ENCODE results near the gene AP4M1. TPM values are rescaled to one million over a fixed set of nuclear protein-coding genes. Genes with fewer than 3 reads are reported as not detected.

Gene AP4M1
- total and polyA plus RNA-seq, 9 of the 15 experiments (the other 6 are each of a cell fraction or from before 2014, with no cell fraction given) = 1.3 to 30.9 (median 14.1) TPM

DNA sequence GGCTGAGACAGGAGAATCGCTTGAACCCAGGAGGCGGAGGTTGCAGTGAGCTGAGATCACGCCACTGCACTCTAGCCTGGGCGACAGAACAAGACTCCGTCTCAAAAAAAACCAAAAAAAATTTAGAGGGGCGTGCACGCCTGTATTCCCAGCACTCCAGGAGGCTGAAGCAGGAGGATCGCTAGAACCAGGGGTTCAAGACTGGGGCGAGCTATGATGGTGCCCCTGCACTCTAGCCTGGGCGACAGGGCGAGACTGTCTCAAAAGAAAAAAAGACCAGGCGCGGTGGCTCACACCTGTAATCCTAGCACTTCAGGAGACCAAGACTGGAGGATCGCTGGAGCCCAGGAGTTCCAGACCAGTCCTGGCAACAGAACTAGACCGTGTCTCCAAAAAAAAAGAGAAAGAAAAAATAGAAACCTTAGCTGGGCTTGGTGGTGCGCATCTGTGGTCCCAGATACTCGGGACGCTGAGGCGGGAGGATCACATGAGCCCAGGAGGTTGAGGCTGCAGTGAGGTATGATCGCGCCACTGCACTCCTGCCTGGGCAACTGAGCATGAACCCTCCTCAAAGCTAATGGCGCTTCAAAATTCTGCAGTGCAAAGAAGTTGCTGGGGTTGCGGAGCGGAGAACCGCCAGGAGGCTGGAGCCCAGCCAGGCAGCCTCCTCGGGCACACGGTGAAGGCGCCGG lies 24.9 kb downstream of the AP4M1 start (continued):
- TF ChIP-seq JUND (IDR thresholded peaks at IDR 0.05; ENCODE audit: borderline replicate concordance, low read depth, low read length) (no peak), JUND (tag; IDR thresholded peaks at IDR 0.05; ENCODE audit: borderline replicate concordance, low read depth, low read length) (0 out of 3 replicates have a peak, but pooled peaks have one; percentile 47), TEAD1 (CRISPR knock-in tag; IDR thresholded peaks at IDR 0.05) (peak in 1 of 2 experiments; percentile 73; a peak in 1 of 4 replicates), L3MBTL2 (IDR thresholded peaks at IDR 0.05) (peak; percentile 85), SMAD4 (CRISPR knock-in tag; conservative IDR thresholded peaks at IDR 0.05) (peak; percentile 79), SIN3A (IDR thresholded peaks at IDR 0.05; ENCODE audit: borderline replicate concordance in 2 of 2, control insufficient read depth in 1 of 2, low read depth in 2 of 2, low read length in 2 of 2) (peak in 1 of 2 experiments; percentile 27; a peak in 2 of 4 replicates), ZNF12 (CRISPR knock-in tag; IDR thresholded peaks at IDR 0.05) (0 out of 2 replicates have a peak, but pooled peaks have one; percentile 50), TFAM (CRISPR knock-in tag; conservative IDR thresholded peaks at IDR 0.05) (no peak), RAD51 (IDR thresholded peaks at IDR 0.05; ENCODE audit: borderline replicate concordance, low read depth) (0 out of 2 replicates have a peak, but pooled peaks have one; percentile 33)
- TF ChIP-seq, protein P1, sequence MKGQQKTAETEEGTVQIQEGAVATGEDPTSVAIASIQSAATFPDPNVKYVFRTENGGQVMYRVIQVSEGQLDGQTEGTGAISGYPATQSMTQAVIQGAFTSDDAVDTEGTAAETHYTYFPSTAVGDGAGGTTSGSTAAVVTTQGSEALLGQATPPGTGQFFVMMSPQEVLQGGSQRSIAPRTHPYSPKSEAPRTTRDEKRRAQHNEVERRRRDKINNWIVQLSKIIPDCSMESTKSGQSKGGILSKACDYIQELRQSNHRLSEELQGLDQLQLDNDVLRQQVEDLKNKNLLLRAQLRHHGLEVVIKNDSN (CRISPR knock-in tag; IDR thresholded peaks at IDR 0.05) = peak; percentile 55; the same call in 1 of the 2 replicates
- TF ChIP-seq, protein P2, sequence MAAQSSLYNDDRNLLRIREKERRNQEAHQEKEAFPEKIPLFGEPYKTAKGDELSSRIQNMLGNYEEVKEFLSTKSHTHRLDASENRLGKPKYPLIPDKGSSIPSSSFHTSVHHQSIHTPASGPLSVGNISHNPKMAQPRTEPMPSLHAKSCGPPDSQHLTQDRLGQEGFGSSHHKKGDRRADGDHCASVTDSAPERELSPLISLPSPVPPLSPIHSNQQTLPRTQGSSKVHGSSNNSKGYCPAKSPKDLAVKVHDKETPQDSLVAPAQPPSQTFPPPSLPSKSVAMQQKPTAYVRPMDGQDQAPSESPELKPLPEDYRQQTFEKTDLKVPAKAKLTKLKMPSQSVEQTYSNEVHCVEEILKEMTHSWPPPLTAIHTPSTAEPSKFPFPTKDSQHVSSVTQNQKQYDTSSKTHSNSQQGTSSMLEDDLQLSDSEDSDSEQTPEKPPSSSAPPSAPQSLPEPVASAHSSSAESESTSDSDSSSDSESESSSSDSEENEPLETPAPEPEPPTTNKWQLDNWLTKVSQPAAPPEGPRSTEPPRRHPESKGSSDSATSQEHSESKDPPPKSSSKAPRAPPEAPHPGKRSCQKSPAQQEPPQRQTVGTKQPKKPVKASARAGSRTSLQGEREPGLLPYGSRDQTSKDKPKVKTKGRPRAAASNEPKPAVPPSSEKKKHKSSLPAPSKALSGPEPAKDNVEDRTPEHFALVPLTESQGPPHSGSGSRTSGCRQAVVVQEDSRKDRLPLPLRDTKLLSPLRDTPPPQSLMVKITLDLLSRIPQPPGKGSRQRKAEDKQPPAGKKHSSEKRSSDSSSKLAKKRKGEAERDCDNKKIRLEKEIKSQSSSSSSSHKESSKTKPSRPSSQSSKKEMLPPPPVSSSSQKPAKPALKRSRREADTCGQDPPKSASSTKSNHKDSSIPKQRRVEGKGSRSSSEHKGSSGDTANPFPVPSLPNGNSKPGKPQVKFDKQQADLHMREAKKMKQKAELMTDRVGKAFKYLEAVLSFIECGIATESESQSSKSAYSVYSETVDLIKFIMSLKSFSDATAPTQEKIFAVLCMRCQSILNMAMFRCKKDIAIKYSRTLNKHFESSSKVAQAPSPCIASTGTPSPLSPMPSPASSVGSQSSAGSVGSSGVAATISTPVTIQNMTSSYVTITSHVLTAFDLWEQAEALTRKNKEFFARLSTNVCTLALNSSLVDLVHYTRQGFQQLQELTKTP (IDR thresholded peaks at IDR 0.05; ENCODE audit: low read depth in 1 of 2, partially characterized antibody in 2 of 2) = peak in 1 of 2 experiments; percentile 20
- TF ChIP-seq, protein P3, sequence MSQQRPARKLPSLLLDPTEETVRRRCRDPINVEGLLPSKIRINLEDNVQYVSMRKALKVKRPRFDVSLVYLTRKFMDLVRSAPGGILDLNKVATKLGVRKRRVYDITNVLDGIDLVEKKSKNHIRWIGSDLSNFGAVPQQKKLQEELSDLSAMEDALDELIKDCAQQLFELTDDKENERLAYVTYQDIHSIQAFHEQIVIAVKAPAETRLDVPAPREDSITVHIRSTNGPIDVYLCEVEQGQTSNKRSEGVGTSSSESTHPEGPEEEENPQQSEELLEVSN (IDR thresholded peaks at IDR 0.05; ENCODE audit: borderline replicate concordance in 1 of 2, extremely low read depth in 1 of 2, insufficient read depth in 1 of 2, insufficient read length in 1 of 2, low read depth in 1 of 2, low read length in 1 of 2, poor library complexity in 1 of 2, severe bottlenecking in 1 of 2) = peak in 1 of 2 experiments; percentile 65
- TF ChIP-seq, protein P4, sequence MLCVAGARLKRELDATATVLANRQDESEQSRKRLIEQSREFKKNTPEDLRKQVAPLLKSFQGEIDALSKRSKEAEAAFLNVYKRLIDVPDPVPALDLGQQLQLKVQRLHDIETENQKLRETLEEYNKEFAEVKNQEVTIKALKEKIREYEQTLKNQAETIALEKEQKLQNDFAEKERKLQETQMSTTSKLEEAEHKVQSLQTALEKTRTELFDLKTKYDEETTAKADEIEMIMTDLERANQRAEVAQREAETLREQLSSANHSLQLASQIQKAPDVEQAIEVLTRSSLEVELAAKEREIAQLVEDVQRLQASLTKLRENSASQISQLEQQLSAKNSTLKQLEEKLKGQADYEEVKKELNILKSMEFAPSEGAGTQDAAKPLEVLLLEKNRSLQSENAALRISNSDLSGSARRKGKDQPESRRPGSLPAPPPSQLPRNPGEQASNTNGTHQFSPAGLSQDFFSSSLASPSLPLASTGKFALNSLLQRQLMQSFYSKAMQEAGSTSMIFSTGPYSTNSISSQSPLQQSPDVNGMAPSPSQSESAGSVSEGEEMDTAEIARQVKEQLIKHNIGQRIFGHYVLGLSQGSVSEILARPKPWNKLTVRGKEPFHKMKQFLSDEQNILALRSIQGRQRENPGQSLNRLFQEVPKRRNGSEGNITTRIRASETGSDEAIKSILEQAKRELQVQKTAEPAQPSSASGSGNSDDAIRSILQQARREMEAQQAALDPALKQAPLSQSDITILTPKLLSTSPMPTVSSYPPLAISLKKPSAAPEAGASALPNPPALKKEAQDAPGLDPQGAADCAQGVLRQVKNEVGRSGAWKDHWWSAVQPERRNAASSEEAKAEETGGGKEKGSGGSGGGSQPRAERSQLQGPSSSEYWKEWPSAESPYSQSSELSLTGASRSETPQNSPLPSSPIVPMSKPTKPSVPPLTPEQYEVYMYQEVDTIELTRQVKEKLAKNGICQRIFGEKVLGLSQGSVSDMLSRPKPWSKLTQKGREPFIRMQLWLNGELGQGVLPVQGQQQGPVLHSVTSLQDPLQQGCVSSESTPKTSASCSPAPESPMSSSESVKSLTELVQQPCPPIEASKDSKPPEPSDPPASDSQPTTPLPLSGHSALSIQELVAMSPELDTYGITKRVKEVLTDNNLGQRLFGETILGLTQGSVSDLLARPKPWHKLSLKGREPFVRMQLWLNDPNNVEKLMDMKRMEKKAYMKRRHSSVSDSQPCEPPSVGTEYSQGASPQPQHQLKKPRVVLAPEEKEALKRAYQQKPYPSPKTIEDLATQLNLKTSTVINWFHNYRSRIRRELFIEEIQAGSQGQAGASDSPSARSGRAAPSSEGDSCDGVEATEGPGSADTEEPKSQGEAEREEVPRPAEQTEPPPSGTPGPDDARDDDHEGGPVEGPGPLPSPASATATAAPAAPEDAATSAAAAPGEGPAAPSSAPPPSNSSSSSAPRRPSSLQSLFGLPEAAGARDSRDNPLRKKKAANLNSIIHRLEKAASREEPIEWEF (CRISPR knock-in tag; IDR thresholded peaks at IDR 0.05) = 0 out of 2 replicates have a peak, but pooled peaks have one; percentile 25

Measured in K562 (cell line).